Colon (tissue), 2 donors: Measurements from ENCODE around the gene CFAP20DC.

Experiments used
- FAIRE-seq: peaks from 2 replicates; lab custom pipeline; 2012; peaks lifted over from hg19 to GRCh38; lab: Jason Lieb, UNC
- donor health status: control.
- donor health status: control.

CFAP20DC gene

DNA sequence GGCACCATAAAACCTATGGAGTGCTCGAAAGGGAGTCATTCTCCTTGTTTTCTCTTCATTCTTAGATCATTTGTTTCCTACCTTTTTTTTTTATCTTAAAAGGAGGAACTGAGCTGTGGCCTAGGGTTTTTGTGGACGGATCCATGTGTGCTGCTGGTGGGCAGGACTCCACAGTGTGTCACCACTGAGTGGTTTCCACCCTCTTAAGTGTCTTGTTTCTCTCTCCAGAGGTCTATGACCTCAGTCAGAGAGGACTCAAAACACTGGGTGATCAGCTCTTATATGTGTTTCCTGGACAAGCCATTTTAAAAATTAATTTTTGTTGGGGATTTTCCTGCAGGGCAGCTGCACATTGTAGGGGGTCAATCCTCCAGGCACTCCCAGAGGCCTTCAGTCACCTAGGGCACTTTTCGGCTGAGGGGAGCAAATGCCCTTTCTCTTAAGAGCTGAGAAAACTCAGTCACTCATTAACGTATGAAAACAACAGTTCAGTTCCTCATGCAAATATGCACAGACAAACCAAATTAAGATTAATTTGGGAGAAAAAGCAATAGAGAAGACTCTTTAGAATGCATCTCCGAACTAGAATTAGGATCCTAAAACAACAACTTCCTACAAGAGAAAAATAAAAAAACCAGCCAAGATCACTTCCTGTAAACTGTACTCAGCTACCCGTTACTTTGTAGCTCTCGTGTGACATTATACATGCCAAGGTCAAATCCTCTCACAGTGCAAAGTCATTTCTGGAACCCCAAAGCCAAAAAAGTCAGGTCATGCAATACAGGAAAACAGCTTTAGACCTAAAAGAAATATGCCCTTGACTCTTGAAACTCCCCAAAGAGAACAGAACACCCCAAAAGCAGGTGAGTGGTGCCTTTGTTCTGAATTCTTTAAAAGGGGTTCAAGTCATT lies 355.6 kb downstream of the CFAP20DC start:
- no peak for FAIRE-seq

DNA sequence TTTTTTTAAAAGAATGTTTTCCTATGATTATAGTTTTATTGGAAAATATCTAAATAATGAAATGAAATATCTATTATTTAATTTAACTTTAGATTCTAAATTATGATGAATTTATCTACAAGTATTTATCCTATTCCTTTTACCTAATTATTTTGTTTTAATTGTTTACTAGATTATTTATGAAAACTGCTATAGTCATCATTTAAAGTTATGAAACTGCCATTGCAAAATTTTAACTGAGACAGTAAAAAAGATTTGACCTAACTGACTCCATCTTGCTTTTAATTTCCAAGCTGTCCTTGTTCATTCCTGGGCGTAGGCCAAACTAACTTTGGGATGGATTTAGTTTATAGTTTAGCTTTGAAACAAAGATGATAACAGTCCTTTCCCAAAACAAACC lies 357.3 kb downstream of the CFAP20DC start:
- FAIRE-seq: peak; percentile 89
